ENCODE results near the gene WNK2. TPM values are rescaled to one million over a fixed set of nuclear protein-coding genes. Genes with fewer than 3 reads are reported as not detected.
"Not testable (repeated sequence)": the region's sequence is repeated elsewhere in the genome, so short reads cannot be mapped to it uniquely, and the experiment has no call there.

The WNK2 gene
- polyA plus RNA-seq, 2 of the 4 experiments (the other 2 are of a cell fraction) = 2.1 to 6.7 TPM

GRCh38 chr9:93141771-93142483, 42.0 kb upstream of the WNK2 start:
- DNase-seq (ENCODE audit: low read depth in 1 of 2, low spot score in 1 of 2) = no peak
- Histone ChIP-seq H3K4me1 (no peaks in the 10 kb centered on the region), H3K4me3 (no peak overlapping the region), H3K9me3 (no peaks in the 10 kb centered on the region), H3K27ac (no peak overlapping the region), H3K4me2 (no peak overlapping the region)
- no peak for ATAC-seq
- no peak for FAIRE-seq
- ChIA-PET POLR2A (no interaction called here), CTCF (interaction anchor here (0.8 to 1.4 kb wide), 4 partner anchors 13 to 138 kb away, joined by 3 read pairs; no protein-coding TSS in a partner anchor)
- no peak for TF ChIP-seq NFE2L2 (conservative IDR thresholded peaks at IDR 0.05; ENCODE audit: low read length)
- TF ChIP-seq GATA3 (IDR thresholded peaks at IDR 0.05; ENCODE audit: borderline replicate concordance) = no peak
- TF ChIP-seq JUNB (IDR thresholded peaks at IDR 0.05) = no peak
- no peak for TF ChIP-seq REST (IDR thresholded peaks at IDR 0.05)
- no peak for TF ChIP-seq KDM5A (IDR thresholded peaks at IDR 0.05)
- no peak for TF ChIP-seq HES2 (IDR thresholded peaks at IDR 0.05)
- TF ChIP-seq SREBF2 (IDR thresholded peaks at IDR 0.05) = no peak
- 79% methylated on average over 6 of the region's 8 CpGs for WGBS (ENCODE audit: missing lambda C conversion rate)

DNA sequence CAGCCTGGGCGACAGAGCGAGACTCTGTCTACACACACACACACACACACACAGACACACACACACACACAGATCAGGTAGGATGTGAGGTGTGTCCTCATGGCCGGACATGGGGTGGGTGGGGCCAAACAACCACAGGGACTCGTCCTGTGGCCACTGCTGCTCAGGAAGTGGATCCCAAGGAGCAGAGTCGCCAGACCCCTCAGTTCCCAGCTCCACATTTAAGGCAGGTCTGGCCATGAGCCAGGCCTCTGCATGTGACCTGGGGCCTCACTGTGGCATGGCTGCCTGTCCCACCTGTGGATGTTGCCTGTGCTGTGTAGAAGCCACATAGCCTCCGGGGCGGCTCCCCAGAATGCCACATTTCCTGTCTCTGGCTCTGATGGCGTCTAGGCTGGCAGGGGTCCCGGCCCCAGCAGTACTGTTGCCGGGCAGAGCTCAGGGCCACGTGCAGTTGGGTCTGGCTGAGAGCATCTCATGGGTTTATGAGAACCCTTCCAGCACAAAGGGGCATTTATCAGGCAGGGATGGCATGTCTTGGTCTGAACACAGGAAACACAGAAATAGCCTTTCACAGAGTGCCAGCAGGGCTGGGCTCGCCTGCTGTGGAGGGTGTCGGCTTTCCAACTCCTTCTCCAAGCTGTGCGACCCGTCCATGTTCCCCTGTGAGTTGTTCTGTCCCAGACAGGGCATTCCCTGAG, 40.0 kb upstream of the WNK2 start:
- 87% methylated on average over 7 of the region's 15 CpGs for WGBS (ENCODE audit: missing lambda C conversion rate)
- no peak overlapping the region for H3K27ac ChIP-seq
- no peaks in the 10 kb centered on the region for H3K9me3 ChIP-seq
- ATAC-seq (peak in 1 of 2 experiments; percentile 49; a peak in 3 of 6 replicates), DNase-seq (ENCODE audit: low read depth in 1 of 2, low spot score in 1 of 2) (no peak), FAIRE-seq (no peak)
- POLR2A ChIA-PET = interaction anchor here (1.4 kb wide), 1 partner anchor 10 kb away, joined by 5 read pairs; the partner anchor contains the start of gene NINJ1
- no peak for TF ChIP-seq CBX8 (IDR thresholded peaks at IDR 0.05)
- no peak for TF ChIP-seq HES2 (IDR thresholded peaks at IDR 0.05)
- no peak for TF ChIP-seq RCOR1 (IDR thresholded peaks at IDR 0.05; ENCODE audit: low read depth, low read length)
- no peak for TF ChIP-seq JUN (IDR thresholded peaks at IDR 0.05)
- TF ChIP-seq ZSCAN20 (CRISPR knock-in tag; IDR thresholded peaks at IDR 0.05) = no peak
- no peak for TF ChIP-seq CHD2 (IDR thresholded peaks at IDR 0.05; ENCODE audit: low read length, partially characterized antibody)
- no peak for TF ChIP-seq SREBF2 (IDR thresholded peaks at IDR 0.05)
- no peak for TF ChIP-seq HOXA7 (CRISPR knock-in tag; IDR thresholded peaks at IDR 0.05)
- TF ChIP-seq SMC3 (IDR thresholded peaks at IDR 0.05) = no peak
- TF ChIP-seq RNF2 (IDR thresholded peaks at IDR 0.05; ENCODE audit: borderline replicate concordance, low read depth) = no peak
- no peak for TF ChIP-seq FOSB (CRISPR knock-in tag; IDR thresholded peaks at IDR 0.05)
- TF ChIP-seq ZNF302 (CRISPR knock-in tag; IDR thresholded peaks at IDR 0.05) = no peak
- no peak overlapping the region for H3K4me3 ChIP-seq
- CTCF ChIA-PET = interaction anchor here (0.7 to 3.3 kb wide), 5 partner anchors 9 to 161 kb away, joined by 3 to 13 read pairs (median 4); no protein-coding TSS in a partner anchor
- no peaks in the 10 kb centered on the region for H3K4me1 ChIP-seq
- no peak overlapping the region for H3K4me2 ChIP-seq

DNA sequence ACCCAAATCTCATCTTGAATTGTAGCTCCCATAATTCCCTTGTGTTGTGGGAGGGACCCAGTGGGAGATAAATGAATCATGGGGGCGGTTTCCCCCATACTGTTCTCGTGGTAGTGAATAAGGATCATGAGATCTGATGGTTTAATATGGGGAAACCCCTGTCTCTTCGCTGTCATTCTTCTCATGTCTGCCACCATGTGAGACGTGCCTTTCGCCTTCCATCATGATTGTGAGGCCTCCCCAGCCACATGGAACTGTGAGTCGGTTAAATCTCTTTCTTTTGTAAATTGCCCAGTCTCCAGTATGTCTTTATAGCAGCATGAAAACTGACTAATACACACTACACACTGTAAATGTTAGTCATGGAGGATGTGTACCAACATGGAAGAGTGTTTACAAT, 37.2 kb upstream of the WNK2 start:
- DNase-seq (ENCODE audit: low read depth in 1 of 2, low spot score in 1 of 2); FAIRE-seq; ATAC-seq; H3K4me2 ChIP-seq; H3K4me1 ChIP-seq; H3K9me3 ChIP-seq; POLR2A ChIA-PET; H3K27ac ChIP-seq; H3K4me3 ChIP-seq: not testable (repeated sequence)
- 73% methylated on average over 6 of the region's 6 CpGs for WGBS (ENCODE audit: missing lambda C conversion rate)
- CTCF ChIA-PET = interaction anchor here (3.3 kb wide), 1 partner anchor 8 kb away, joined by 13 read pairs; no protein-coding TSS in a partner anchor
